Fibroblast of lung (primary cell): Measurements from ENCODE around the gene PCDH9. TPM values are rescaled to one million over a fixed set of nuclear protein-coding genes. Genes with fewer than 3 reads are reported as not detected.

Source experiments
- DNase-seq, 2 donors: peaks; one replicate each; pipeline versions ENCODE4 v3.0.0 to v3.0.0-alpha.2; 2010; ENCODE audit warnings: low read depth in 2 of 2
- H2AFZ ChIP-seq: 2 replicates; pipeline ENCODE4 v1.5.1; 2012; ENCODE audit warnings: low read length, control low read depth, inconsistent platforms
- H3K27ac ChIP-seq: 2 replicates; pipeline ENCODE4 v1.5.1; 2011; ENCODE audit warnings: low read length, control low read depth; ENCODE audit not compliant: insufficient read depth
- H3K27me3 ChIP-seq: 2 replicates; pipeline ENCODE4 v1.5.1; 2011; ENCODE audit warnings: mild to moderate bottlenecking, low read length; ENCODE audit not compliant: control insufficient read depth, insufficient read depth
- H3K36me3 ChIP-seq: 2 replicates; pipeline ENCODE4 v1.5.1; 2011; ENCODE audit warnings: low read length; ENCODE audit not compliant: control insufficient read depth, insufficient read depth
- H3K4me1 ChIP-seq: 2 replicates; pipeline ENCODE4 v1.5.1; 2011; ENCODE audit warnings: low read length; ENCODE audit not compliant: control insufficient read depth, insufficient read depth; ENCODE audit errors: extremely low read depth
- H3K4me2 ChIP-seq: 2 replicates; pipeline ENCODE4 v1.5.1; 2011; ENCODE audit warnings: low read length, control low read depth; ENCODE audit not compliant: insufficient read depth; ENCODE audit errors: extremely low read depth
- H3K4me3 ChIP-seq, 4 experiments: fragments of 200-600 bp in 1 of 4; sonication (generic) in 1 of 4; replicated peaks in 1 of 4; 2 replicates each; pipeline ENCODE4 v1.5.1; 2011 to 2016; ENCODE audit warnings: low read length in 4 of 4, low read depth in 3 of 4, mild to moderate bottlenecking in 3 of 4, control low read depth in 2 of 4, inconsistent platforms in 1 of 4, mixed read lengths in 1 of 4; ENCODE audit not compliant: insufficient read depth in 1 of 4; ENCODE audit errors: control extremely low read depth in 1 of 4
- H3K79me2 ChIP-seq: 2 replicates; pipeline ENCODE4 v1.5.1; 2012; ENCODE audit warnings: mild to moderate bottlenecking, low read length, inconsistent platforms; ENCODE audit not compliant: control insufficient read depth, insufficient read depth
- H3K9ac ChIP-seq: 2 replicates; pipeline ENCODE4 v1.5.1; 2011; ENCODE audit warnings: mild to moderate bottlenecking, low read length, control low read depth; ENCODE audit not compliant: insufficient read depth
- H3K9me3 ChIP-seq: 2 replicates; pipeline ENCODE4 v1.5.1; 2012; ENCODE audit warnings: low read depth, low read length; ENCODE audit not compliant: control insufficient read depth, insufficient read depth
- H4K20me1 ChIP-seq: 2 replicates; pipeline ENCODE4 v1.5.1; 2011; ENCODE audit warnings: low read length; ENCODE audit not compliant: control insufficient read depth, insufficient read depth; ENCODE audit errors: extremely low read depth
- EZH2 ChIP-seq: IDR thresholded peaks from 2 replicates; pipeline ENCODE4 v1.5.1; 2012; ENCODE audit warnings: low read length, control low read depth, mild to moderate bottlenecking; ENCODE audit errors: missing control alignments
- polyA plus RNA-seq, 2 donors: library from polyadenylated mRNA; depleted of rRNA in 1 of 2; stranded (reverse) in 1 of 2; unstranded in 1 of 2; fragments of >200 nt; gene quantifications; 2 replicates each; pipeline ENCODE4 v1.2.1, GENCODE V29; 2011 to 2012; ENCODE audit warnings: missing spikeins in 1 of 2
- total RNA-seq: library from RNA; depleted of rRNA; stranded (reverse); fragments of >200 nt; gene quantifications from 2 replicates; pipeline ENCODE4 v1.2.1, GENCODE V29; 2014
- TF ChIP-seq, protein P1 (sequence below), 2 donors: IDR thresholded peaks in 1 of 2; conservative IDR thresholded peaks in 1 of 2; 1 replicate in 1 of 2; 2 replicates in 1 of 2; pipeline ENCODE4 v1.5.1; 2011 to 2012; ENCODE audit warnings: low read length in 2 of 2, control low read depth in 1 of 2, inconsistent platforms in 1 of 2, low read depth in 1 of 2, mild to moderate bottlenecking in 1 of 2

PCDH9 gene
- total and polyA plus RNA-seq, 2 donors (not counting 1 experiment from before 2014, with no cell fraction given): 0.50 to 0.67 TPM

DNA sequence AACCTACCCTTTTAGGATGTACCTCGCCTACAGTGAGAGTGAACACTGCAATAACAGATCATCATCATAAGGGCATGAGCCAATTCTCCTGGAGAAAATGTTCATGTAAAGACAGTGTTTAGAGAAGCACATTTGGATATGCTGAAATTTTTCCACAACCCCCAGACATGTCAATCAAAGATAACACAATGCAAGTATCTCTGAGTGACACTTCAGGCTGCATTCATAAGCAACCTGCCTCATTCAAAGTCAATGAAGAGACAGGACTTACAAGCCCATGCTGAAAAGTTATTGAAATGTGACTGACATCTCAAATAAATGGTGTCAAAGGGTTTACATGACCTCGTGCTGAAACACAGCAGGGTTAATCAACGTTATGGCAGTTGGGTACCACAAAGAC lies 102.0 kb downstream of the PCDH9 start:
- Histone ChIP-seq H3K36me3 (no peaks in the 10 kb centered on the region), H3K27ac (no peak overlapping the region), H2AFZ (no peak overlapping the region), H4K20me1 (no peaks in the 10 kb centered on the region), H3K9me3 (no peaks in the 10 kb centered on the region), H3K4me2 (no peak overlapping the region), H3K4me1 (no peaks in the 10 kb centered on the region), H3K27me3 (no peaks in the 10 kb centered on the region), H3K9ac (no peak overlapping the region), H3K4me3 (no peak overlapping the region), H3K79me2 (no peaks in the 10 kb centered on the region)
- TF ChIP-seq EZH2: no peak
- TF ChIP-seq, protein P1, sequence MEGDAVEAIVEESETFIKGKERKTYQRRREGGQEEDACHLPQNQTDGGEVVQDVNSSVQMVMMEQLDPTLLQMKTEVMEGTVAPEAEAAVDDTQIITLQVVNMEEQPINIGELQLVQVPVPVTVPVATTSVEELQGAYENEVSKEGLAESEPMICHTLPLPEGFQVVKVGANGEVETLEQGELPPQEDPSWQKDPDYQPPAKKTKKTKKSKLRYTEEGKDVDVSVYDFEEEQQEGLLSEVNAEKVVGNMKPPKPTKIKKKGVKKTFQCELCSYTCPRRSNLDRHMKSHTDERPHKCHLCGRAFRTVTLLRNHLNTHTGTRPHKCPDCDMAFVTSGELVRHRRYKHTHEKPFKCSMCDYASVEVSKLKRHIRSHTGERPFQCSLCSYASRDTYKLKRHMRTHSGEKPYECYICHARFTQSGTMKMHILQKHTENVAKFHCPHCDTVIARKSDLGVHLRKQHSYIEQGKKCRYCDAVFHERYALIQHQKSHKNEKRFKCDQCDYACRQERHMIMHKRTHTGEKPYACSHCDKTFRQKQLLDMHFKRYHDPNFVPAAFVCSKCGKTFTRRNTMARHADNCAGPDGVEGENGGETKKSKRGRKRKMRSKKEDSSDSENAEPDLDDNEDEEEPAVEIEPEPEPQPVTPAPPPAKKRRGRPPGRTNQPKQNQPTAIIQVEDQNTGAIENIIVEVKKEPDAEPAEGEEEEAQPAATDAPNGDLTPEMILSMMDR (conservative IDR thresholded peaks at IDR 0.05 in 1 of 2, IDR thresholded peaks at IDR 0.05 in 1 of 2; ENCODE audit: low read depth in 1 of 2, low read length in 2 of 2): no peak
- no peak for DNase-seq

DNA sequence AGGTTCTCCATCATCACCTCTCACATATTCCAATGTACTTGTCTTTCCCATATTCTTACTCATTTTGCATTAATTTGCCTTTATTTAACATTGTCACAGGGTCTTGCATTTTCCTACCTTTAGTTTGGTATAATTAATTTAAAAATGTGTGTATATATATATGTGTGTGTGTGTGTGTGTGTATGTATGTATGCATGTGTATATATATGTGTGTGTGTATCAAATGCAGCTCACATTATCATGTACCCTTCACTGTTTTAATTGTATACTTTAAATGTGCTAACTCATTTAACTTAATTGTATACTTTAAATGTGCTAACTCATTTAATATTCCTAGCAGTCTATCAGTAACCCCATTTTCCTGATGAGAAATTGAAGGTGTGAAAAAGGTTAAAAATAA lies 104.5 kb downstream of the PCDH9 start:
- H3K4me1 ChIP-seq: no peaks in the 10 kb centered on the region
- no peak overlapping the region for H3K27ac ChIP-seq
- H3K4me2 ChIP-seq: no peak overlapping the region
- TF ChIP-seq, protein P1 (conservative IDR thresholded peaks at IDR 0.05 in 1 of 2, IDR thresholded peaks at IDR 0.05 in 1 of 2; ENCODE audit: low read depth in 1 of 2, low read length in 2 of 2): no peak
- TF ChIP-seq EZH2: no peak
- no peak for DNase-seq
- no peaks in the 10 kb centered on the region for H3K36me3 ChIP-seq
- H3K9ac ChIP-seq: no peak overlapping the region
- no peak overlapping the region for H3K4me3 ChIP-seq
- no peaks in the 10 kb centered on the region for H4K20me1 ChIP-seq
- H3K9me3 ChIP-seq: no peaks in the 10 kb centered on the region
- no peak overlapping the region for H2AFZ ChIP-seq
- H3K27me3 ChIP-seq: no peaks in the 10 kb centered on the region
- no peaks in the 10 kb centered on the region for H3K79me2 ChIP-seq

DNA sequence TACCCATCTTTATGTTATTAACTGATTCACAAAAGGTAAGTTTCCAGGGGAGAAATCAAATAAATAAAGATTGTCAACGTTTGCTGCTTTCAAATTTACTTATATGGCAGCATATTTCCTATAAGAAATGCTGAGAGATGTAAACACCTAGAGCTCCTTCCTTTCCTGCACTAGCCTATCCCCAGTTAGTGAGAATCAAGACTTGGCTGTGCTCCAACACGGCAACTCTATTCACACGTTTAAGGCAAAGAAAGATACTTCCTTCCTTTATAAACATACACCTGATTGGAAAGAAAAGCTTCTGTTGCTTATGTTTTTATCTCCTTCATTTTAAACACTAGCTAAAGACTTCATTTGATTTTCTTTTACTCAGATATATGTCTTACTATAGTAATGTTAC lies 107.0 kb downstream of the PCDH9 start:
- no peaks in the 10 kb centered on the region for H3K9me3 ChIP-seq
- H3K36me3 ChIP-seq: no peaks in the 10 kb centered on the region
- no peak overlapping the region for H3K4me3 ChIP-seq
- no peaks in the 10 kb centered on the region for H4K20me1 ChIP-seq
- H3K27me3 ChIP-seq: no peaks in the 10 kb centered on the region
- H3K27ac ChIP-seq: no peak overlapping the region
- H3K4me2 ChIP-seq: no peak overlapping the region
- no peaks in the 10 kb centered on the region for H3K4me1 ChIP-seq
- TF ChIP-seq, protein P1 (conservative IDR thresholded peaks at IDR 0.05 in 1 of 2, IDR thresholded peaks at IDR 0.05 in 1 of 2; ENCODE audit: low read depth in 1 of 2, low read length in 2 of 2): no peak
- no peak for TF ChIP-seq EZH2
- no peaks in the 10 kb centered on the region for H3K79me2 ChIP-seq
- H2AFZ ChIP-seq: no peak overlapping the region
- H3K9ac ChIP-seq: no peak overlapping the region
- DNase-seq: no peak
